GM13977 (cell line): ENCODE data around the gene RINL.
"Not testable (repeated sequence)": the region's sequence is repeated elsewhere in the genome, so short reads cannot be mapped to it uniquely, and the experiment has no call there.

Source experiments
- DNase-seq: peaks from one replicate; pipeline ENCODE4 v3.0.0; 2012; ENCODE audit warnings: low spot score
- in situ Hi-C: fragments of 300-500 bp; cut with MboI; formaldehyde crosslinking; loops from one replicate; pipeline ENCODE4 v1.12.0; 2022; ENCODE audit warnings: low sequenced_read_pairs, low pct_unique_long_range_greater_than_20kb, mixed read lengths, inconsistent platforms; ENCODE audit not compliant: unreplicated experiment
- TF ChIP-seq, protein P1 (sequence below): IDR thresholded peaks from 2 replicates; pipeline ENCODE4 v1.5.1; 2012; ENCODE audit warnings: mild to moderate bottlenecking, control low read depth; ENCODE audit not compliant: insufficient read depth; ENCODE audit errors: extremely low read depth, missing control alignments

Gene RINL

DNA sequence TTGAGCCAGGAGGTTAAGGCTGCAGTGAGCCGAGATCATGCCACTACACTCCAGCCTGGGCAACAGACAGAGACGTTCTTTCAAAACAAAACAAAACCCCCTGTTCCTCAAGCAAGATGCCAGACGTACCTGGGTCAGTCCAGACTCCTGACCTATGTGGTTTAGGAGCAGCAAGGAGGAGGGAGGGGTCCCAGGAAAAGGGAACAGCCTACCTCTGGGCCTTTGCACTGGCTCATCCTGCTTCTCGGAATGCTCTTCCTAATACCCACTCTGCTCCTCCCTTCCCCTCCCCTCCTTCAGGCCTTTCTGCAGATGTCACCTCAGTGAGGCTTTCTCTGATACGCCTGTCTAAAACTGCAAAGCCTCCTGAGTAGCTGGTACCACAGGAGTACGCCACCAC lies 9.5 kb downstream of the RINL start:
- no peak for DNase-seq
- in situ Hi-C loops: no loop called here
- TF ChIP-seq, protein P1, sequence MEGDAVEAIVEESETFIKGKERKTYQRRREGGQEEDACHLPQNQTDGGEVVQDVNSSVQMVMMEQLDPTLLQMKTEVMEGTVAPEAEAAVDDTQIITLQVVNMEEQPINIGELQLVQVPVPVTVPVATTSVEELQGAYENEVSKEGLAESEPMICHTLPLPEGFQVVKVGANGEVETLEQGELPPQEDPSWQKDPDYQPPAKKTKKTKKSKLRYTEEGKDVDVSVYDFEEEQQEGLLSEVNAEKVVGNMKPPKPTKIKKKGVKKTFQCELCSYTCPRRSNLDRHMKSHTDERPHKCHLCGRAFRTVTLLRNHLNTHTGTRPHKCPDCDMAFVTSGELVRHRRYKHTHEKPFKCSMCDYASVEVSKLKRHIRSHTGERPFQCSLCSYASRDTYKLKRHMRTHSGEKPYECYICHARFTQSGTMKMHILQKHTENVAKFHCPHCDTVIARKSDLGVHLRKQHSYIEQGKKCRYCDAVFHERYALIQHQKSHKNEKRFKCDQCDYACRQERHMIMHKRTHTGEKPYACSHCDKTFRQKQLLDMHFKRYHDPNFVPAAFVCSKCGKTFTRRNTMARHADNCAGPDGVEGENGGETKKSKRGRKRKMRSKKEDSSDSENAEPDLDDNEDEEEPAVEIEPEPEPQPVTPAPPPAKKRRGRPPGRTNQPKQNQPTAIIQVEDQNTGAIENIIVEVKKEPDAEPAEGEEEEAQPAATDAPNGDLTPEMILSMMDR: no peak

DNA sequence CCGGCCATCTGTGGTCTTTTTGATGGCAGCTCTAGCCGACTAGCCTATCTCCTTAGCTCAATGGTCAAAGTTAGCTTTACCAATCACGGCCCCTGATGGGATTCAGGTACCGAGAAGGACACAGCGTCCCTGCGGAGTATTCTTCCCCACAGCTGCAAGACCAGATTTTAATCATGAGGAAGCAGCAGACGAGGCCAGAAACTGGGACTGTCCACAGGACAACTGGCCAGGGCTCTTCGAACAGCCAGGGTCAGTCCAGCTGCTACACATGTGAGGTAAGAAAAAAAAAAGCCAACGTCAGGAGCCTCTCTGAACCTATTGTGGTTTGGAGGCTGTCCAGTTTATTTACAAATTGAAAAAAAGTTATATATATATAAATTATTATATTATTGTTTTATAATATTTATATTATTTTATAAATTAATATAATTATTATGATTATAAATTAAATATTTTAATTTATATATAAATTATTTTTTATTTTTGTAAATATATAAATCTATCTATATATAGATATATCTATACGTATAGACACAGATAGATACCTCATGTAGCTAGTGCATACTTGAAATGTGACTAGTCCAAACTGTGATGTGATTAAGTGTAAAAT lies 10.8 kb downstream of the RINL start:
- in situ Hi-C loops: no loop called here
- DNase-seq: no peak
- TF ChIP-seq, protein P1: no peak

DNA sequence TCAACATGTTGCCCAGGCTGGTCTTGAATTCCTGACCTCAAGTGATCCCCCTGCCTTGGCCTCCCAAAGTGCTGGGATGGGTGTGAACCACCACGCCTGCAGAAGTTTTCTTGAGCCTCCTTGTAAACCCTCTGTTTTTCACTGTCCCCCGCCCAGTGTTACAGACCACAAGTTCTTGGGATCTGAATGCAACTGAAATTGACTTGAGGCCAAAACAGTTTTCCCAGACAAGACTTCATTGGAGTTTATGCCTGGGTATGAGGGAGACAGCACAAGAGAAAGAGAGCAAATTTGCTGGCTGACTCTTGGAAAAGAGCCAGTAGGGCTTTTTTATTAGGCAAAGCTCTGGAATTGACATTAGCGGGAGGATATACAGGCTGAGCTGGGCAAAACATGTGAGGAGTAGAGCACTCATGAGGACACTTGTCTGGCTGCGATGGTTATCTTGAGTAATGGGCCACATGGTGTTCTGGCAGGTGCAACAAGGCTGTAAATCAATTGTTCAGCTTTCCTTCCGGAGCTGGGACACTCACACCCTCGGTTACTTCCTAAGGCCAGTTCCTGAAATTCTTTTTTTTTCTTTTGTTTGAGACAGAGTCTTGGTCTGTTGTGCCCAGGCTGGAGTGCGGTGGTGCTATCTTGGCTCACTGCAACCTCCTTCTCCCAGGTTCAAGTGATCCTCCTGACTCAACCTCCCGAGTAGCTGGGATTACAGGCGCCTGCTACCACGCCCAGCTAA lies 15.6 kb downstream of the RINL start:
- TF ChIP-seq, protein P1: no peak
- in situ Hi-C loops: no loop called here
- no peak for DNase-seq

DNA sequence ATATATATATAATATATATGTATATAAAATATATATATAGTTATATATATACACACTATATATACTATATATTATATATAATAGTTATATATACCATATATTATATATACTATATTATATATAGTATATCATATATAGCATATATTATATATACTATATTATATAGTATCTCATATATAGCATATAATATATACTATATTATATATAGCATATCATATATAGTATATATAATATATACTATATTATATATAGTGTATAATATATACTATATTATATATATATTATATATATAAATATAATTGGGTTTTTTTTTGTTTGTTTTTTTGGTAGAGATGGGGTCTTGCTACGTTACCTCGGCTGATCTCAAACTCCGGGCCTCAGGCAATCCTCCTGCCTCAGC lies 16.7 kb downstream of the RINL start:
- in situ Hi-C loops: no loop called here
- TF ChIP-seq, protein P1: no peak
- no peak for DNase-seq

DNA sequence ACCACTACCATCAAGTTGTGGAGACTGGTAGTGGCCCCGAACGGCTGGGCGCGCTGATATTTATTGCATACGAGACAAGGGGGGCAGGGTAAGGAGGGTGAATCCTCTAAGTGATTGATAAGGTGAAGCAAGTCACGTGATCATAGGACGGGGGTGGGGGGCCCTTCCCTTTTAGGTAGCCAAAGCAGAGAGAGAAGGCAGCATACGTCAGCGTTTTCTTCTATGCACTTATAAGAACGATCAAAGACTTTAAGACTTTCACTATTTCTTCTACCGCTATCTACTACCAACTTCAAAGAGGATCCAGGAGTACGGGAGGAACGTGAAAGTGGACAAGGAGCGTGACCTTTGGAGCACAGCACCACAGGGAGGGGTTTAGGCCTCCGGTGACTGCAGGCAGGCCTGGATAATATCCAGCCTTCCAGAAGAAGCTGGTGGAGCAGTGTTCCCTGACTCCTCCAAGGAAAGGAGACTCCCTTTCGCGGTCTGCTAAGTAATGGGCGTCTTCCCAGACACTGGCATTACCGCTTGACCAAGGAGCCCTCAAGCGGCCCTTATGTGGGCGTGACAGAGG lies 18.4 kb downstream of the RINL start:
- DNase-seq, in situ Hi-C loops: not testable (repeated sequence)

DNA sequence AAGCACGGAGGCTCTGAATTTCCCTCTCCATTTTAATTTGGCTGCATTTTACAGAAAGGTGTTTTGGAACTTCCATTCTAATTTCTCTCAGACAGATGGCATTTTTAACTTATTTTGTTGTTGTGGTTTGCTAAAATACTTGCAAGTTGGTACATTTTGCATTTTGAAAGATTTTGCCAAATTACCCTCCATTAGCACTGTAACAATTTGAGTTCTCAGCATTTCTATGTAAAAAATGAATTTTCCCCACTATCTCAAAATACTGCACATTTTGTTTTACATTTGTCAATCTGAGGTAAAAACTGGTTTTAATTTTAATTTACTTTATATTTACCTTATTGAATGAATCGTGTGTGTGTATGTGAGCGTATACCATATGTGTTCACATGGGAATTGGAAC lies 21.3 kb downstream of the RINL start:
- no peak for DNase-seq
- TF ChIP-seq, protein P1: no peak
- in situ Hi-C loops: no loop called here

DNA sequence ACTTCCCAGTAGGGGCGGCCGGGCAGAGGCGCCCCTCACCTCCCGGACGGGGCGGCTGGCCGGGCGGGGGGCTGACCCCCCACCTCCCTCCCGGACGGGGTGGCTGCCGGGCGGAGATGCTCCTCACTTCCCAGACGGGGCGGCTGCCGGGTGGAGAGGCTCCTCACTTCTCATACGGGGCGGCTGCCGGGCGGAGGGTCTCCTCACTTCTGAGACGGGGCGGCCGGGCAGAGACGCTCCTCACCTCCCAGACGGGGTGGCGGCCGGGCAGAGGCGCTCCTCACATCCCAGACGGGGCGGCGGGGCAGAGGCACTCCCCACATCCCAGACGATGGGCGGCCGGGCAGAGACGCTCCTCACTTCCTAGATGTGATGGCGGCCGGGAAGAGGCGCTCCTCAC lies 22.3 kb downstream of the RINL start:
- in situ Hi-C loops: not testable (repeated sequence)

DNA sequence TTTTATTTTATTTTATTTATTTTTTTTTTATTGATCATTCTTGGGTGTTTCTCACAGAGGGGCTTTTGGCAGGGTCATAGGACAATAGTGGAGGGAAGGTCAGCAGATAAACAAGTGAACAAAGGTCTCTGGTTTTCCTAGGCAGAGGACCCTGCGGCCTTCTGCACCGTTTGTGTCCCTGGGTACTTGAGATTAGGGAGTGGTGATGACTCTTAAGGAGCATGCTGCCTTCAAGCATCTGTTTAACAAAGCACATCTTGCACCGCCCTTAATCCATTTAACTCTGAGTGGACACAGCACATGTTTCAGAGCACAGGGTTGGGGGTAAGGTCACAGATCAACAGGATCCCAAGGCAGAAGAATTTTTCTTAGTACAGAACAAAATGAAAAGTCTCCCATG lies 23.1 kb downstream of the RINL start:
- DNase-seq, in situ Hi-C loops: not testable (repeated sequence)

More for the DNA sequence above, 22.3 kb downstream of the RINL start:
- DNase-seq: not testable (repeated sequence)
